Transverse colon (tissue), 4 donors: ENCODE measurements around the gene TMEM245. TPM values are rescaled to one million over a fixed set of nuclear protein-coding genes. Genes with fewer than 3 reads are reported as not detected.

Source experiments
- DNase-seq: peaks from one replicate; pipeline ENCODE4 v3.0.0-alpha.2; 2019
- H3K27ac ChIP-seq, 4 donors: fragments of 200-600 bp; sonication (generic); 2 replicates each; pipeline ENCODE4 v1.5.1; 2016 to 2018; ENCODE audit warnings: inconsistent platforms in 4 of 4
- H3K27me3 ChIP-seq: fragments of 200-600 bp; sonication (generic); 2 replicates; pipeline ENCODE4 v1.5.1; 2017; ENCODE audit warnings: inconsistent platforms
- H3K36me3 ChIP-seq, 4 donors: fragments of 200-600 bp; sonication (generic); 2 replicates each; pipeline ENCODE4 v1.5.1; 2017 to 2019; ENCODE audit warnings: inconsistent platforms in 4 of 4
- H3K4me1 ChIP-seq, 4 donors: fragments of 200-600 bp; sonication (generic); 2 replicates each; pipeline ENCODE4 v1.5.1; 2017 to 2020; ENCODE audit warnings: inconsistent platforms in 4 of 4
- H3K4me3 ChIP-seq, 4 donors: fragments of 200-600 bp; sonication (generic); 1 replicate in 1 of 4; 2 replicates in 3 of 4; pipeline versions ENCODE4 v1.5.1 to v1.6.1; 2017 to 2019; ENCODE audit warnings: inconsistent platforms in 4 of 4
- H3K9me3 ChIP-seq, 2 donors: fragments of 200-600 bp; sonication (generic); 2 replicates each; pipeline ENCODE4 v1.5.1; 2017 to 2019; ENCODE audit warnings: inconsistent platforms in 2 of 2
- CTCF ChIP-seq, 5 experiments: fragments of 200-600 bp in 3 of 5; fragments of 450-650 bp in 2 of 5; sonication (generic) in 3 of 5; IDR thresholded peaks; 1 replicate in 2 of 5; 2 replicates in 3 of 5; pipeline ENCODE4 v1.5.1; 2016 to 2017; ENCODE audit warnings: antibody characterized with exemption in 5 of 5, inconsistent platforms in 3 of 5, mild to moderate bottlenecking in 2 of 5, moderate library complexity in 1 of 5
- EP300 ChIP-seq: sonication (generic); formaldehyde crosslinking; IDR thresholded peaks from one replicate; pipeline ENCODE4 v1.6.1; 2017; ENCODE audit warnings: antibody characterized with exemption, low read depth
- POLR2A ChIP-seq: fragments of 450-650 bp; IDR thresholded peaks from one replicate; pipeline ENCODE4 v1.6.1; 2016; ENCODE audit warnings: antibody characterized with exemption, mild to moderate bottlenecking, moderate library complexity
- POLR2AphosphoS5 ChIP-seq, 3 donors: sonication (generic); formaldehyde crosslinking; IDR thresholded peaks; one replicate each; pipeline ENCODE4 v1.6.1; 2016; ENCODE audit warnings: antibody characterized with exemption in 3 of 3
- WGBS, 2 donors: methylation state at CpG; one replicate each; pipeline ENCODE4 v1.1.5; 2018; ENCODE audit warnings: low coverage in 1 of 2; 5-methylcytosine and 5-hydroxymethylcytosine counted together
- in situ Hi-C, 4 donors: fragments of 200-750 bp; cut with MboI; loops; one replicate each; pipeline versions ENCODE4 v1.15.0 to v1.15.1; 2017; ENCODE audit warnings: low sequenced_read_pairs in 3 of 4, low pct_ligation_motif_present in 1 of 4, low pct_unique_long_range_greater_than_20kb in 1 of 4
- intact Hi-C: fragments of 100-400 bp; cut with DNase I; formaldehyde crosslinking; loops from one replicate; pipeline ENCODE4 v1.15.1; 2023; ENCODE audit warnings: low total_unique reads
- total RNA-seq, 4 donors: library from RNA; depleted of rRNA; stranded (reverse); fragments of >200 nt; gene quantifications; one replicate each; pipeline ENCODE4 v1.1.0, GENCODE V29; 2016

Gene TMEM245
- total RNA-seq, 4 donors from 2014 or later = 28.5 to 63.6 (median 58.7) TPM

GRCh38 chr9:109110329-109111021, 9.3 kb downstream of the TMEM245 start:
- Histone ChIP-seq H3K9me3 (no peaks in the 10 kb centered on the region), H3K4me1 (peaks cover 29 to 88% (median 46%) of the 10 kb centered on the region in 4 donors), H3K27me3 (no peaks in the 10 kb centered on the region), H3K36me3 (peaks cover 0 to 5% (median 0%) of the 10 kb centered on the region in 4 donors), H3K4me3 (no peak overlapping the region), H3K27ac (peak overlapping the region; percentile 62 to 77 (median 71))
- no peak for TF ChIP-seq EP300
- DNase-seq = no peak
- in situ Hi-C loops (no loop called here), intact Hi-C loops (no loop called here)
- 41 to 50% methylated on average over 5 of the region's 5 CpGs for WGBS, 2 donors

DNA sequence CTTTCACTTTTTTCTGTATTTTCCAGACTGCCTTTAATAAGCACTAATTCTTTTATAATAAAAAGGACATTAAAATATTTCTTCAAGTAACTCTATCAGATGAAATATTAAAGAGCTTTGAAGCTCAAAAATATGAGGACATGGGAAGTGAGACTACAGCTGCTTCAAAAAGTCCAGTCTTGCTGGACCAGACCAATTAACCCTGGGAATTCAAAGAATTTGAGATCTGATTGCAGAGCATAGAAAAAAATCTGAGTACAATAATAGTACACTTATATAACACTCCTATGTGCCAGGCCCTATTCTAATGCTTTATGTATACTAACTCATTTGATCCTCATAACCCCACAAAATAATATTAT, 9.8 kb downstream of the TMEM245 start:
- intact Hi-C loops = no loop called here
- DNase-seq = no peak
- Histone ChIP-seq H3K9me3 (no peaks in the 10 kb centered on the region), H3K4me1 (peaks cover 29 to 84% (median 45%) of the 10 kb centered on the region in 4 donors), H3K27me3 (no peaks in the 10 kb centered on the region), H3K36me3 (peaks cover 0 to 10% (median 0%) of the 10 kb centered on the region in 4 donors), H3K27ac (peak overlapping the region; percentile 62 to 77 (median 71)), H3K4me3 (no peak overlapping the region)
- no peak for TF ChIP-seq CTCF (IDR thresholded peaks at IDR 0.05)
- TF ChIP-seq POLR2A = no peak
- TF ChIP-seq EP300 = no peak
- no peak for TF ChIP-seq POLR2AphosphoS5 (IDR thresholded peaks at IDR 0.05)
- in situ Hi-C loops = no loop called here

DNA sequence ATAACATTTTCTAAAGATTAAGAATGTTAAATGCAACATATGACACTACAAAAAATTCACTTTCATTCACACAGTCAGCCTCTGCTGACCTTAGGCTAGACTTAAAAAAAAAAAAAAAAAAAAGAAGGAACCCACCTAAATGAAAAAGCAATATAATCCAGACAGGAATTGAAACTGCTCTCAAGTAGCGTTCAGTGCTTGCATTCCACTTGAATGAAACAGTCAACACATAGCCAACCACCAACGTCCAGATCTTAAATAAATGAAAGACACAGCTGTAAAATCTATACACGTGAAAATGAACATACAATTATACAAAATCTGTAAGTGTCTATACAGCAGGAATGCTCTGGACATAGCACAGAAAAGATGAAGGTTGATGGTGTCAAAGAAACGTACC, 11.4 kb downstream of the TMEM245 start:
- Histone ChIP-seq H3K9me3 (peaks cover 0 to under 1% of the 10 kb centered on the region in 2 donors), H3K27ac (peak overlapping the region; percentile 62 to 77 (median 71)), H3K36me3 (peaks cover 0 to 22% (median 0%) of the 10 kb centered on the region in 4 donors), H3K4me1 (peaks cover 25 to 68% (median 42%) of the 10 kb centered on the region in 4 donors), H3K4me3 (no peak overlapping the region), H3K27me3 (no peaks in the 10 kb centered on the region)
- in situ Hi-C loops (no loop called here), intact Hi-C loops (no loop called here)
- no peak for TF ChIP-seq CTCF (IDR thresholded peaks at IDR 0.05)
- no peak for TF ChIP-seq EP300
- WGBS, 2 donors = 49 to 50% methylated on average over 4 of the region's 4 CpGs
- DNase-seq = no peak

- Histone ChIP-seq H3K9me3 (peaks cover 0 to 6% of the 10 kb centered on the region in 2 donors), H3K27me3 (no peaks in the 10 kb centered on the region), H3K36me3 (peaks cover 0 to 26% (median 0%) of the 10 kb centered on the region in 4 donors), H3K27ac (peak overlapping the region; percentile 61 to 77 (median 66)), H3K4me3 (no peak overlapping the region), H3K4me1 (peaks cover 20 to 66% (median 44%) of the 10 kb centered on the region in 4 donors)
- WGBS, 2 donors = 24 to 33% methylated on average over 4 of the region's 4 CpGs
- no peak for DNase-seq
- in situ Hi-C loops (no loop called here), intact Hi-C loops (no loop called here)
- no peak for TF ChIP-seq POLR2A
- no peak for TF ChIP-seq CTCF (IDR thresholded peaks at IDR 0.05)
- TF ChIP-seq EP300 = no peak
- TF ChIP-seq POLR2AphosphoS5 (IDR thresholded peaks at IDR 0.05) = no peak
These were observed 12.1 kb downstream of the TMEM245 start for GRCh38 chr9:109107402-109108240.
